NB4 (cell line): Measurements from ENCODE around the gene MRFAP1.
A peak's percentile ranks its signal among the peaks of the same experiment; 100 is the strongest.

Experiments
- DNase-seq: peaks from one replicate; pipeline ENCODE4 v3.0.0; 2010; ENCODE audit warnings: low read depth
- H3K4me3 ChIP-seq: one replicate; pipeline ENCODE4 v1.5.1; 2011; ENCODE audit warnings: mild to moderate bottlenecking, low read depth, low read length, moderate library complexity
- CTCF ChIP-seq: IDR thresholded peaks from one replicate; pipeline ENCODE4 v1.5.1; 2012; ENCODE audit warnings: low read depth, low read length
- MYC ChIP-seq: IDR thresholded peaks from 2 replicates; pipeline ENCODE4 v1.6.1; 2011; ENCODE audit warnings: low read depth, low read length
- POLR2A ChIP-seq: IDR thresholded peaks from 2 replicates; pipeline ENCODE4 v1.6.1; 2011; ENCODE audit warnings: mild to moderate bottlenecking; ENCODE audit not compliant: insufficient read length; ENCODE audit errors: extremely low read depth
- TF ChIP-seq, protein P1 (sequence below): IDR thresholded peaks from 2 replicates; pipeline ENCODE4 v1.6.1; 2011; ENCODE audit warnings: low read depth, low read length

Gene MRFAP1

DNA sequence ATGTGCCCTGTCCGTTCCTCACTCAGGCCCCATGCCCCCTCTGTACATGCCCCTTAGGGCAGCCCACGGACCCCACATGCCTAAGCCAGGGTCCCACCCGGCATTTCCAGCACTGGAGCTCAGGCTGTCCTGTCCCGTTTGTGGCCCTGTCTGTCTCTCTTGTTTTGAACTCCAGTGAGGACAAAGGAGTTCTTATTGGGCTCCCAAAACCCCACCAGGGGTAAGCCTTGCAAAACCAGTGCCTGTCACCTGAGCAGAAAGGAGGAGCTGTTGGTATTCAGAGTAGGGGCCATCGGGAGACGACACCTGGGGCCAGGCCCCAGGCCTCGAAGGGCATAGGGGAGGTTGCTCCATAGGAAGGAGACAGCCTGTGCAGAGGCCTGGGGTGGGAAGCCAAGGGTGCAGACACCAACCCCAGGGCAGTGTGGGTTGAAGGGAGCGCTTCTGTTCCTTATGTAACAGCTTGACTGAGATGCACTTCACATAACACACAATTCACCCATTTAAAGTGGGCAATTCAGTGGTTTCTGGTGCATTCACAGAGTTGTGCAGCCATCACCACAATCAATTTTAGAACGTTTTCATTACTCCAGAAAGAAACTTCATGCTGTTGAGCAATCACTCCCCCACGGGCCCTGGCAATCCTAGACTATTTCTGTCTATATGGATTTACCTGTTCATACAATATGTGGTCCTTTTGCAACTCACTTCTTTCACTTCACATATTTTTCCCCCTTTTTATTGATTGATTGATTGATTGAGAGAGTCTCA, 33.8 kb upstream of the MRFAP1 start:
- H3K4me3 ChIP-seq: no peak overlapping the region
- DNase-seq: peak; percentile 32
- TF ChIP-seq CTCF (no peak), MYC (no peak), POLR2A (no peak)
- TF ChIP-seq, protein P1, sequence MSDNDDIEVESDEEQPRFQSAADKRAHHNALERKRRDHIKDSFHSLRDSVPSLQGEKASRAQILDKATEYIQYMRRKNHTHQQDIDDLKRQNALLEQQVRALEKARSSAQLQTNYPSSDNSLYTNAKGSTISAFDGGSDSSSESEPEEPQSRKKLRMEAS: no peak

DNA sequence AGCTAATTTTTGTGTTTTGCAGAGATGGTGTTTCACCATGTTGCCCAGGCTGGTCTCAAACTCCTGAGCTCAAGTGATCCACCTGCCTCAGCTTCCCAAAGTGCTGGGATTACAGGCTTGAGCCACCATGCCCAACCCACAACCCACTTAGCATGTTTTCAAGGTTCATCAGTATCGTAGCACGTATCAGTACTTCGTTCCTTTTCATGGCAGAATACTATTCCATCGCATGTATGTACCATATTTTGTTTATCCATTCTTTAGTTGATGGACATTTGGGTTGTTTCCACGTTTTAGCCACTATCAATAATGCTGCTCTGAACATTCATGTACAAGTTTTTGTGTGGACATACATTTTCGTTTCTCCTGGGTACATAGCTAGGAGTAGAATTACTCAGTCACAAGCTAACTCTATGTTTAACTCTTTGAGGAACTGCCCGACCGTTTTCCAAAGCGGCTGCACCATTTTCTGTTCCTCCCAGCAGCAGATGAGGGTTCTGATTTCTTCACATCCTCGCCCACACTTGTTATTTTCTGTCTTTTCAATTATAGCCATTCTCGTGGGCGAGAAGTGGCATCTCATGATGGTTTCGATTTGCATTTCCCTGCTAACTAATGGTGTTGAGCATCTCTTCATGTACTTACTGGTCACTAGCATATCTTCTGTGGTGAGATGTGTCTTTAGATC, 33.0 kb upstream of the MRFAP1 start:
- H3K4me3 ChIP-seq: no peak overlapping the region
- no peak for DNase-seq
- TF ChIP-seq MYC (no peak), CTCF (no peak), POLR2A (no peak)
- TF ChIP-seq, protein P1: no peak

DNA sequence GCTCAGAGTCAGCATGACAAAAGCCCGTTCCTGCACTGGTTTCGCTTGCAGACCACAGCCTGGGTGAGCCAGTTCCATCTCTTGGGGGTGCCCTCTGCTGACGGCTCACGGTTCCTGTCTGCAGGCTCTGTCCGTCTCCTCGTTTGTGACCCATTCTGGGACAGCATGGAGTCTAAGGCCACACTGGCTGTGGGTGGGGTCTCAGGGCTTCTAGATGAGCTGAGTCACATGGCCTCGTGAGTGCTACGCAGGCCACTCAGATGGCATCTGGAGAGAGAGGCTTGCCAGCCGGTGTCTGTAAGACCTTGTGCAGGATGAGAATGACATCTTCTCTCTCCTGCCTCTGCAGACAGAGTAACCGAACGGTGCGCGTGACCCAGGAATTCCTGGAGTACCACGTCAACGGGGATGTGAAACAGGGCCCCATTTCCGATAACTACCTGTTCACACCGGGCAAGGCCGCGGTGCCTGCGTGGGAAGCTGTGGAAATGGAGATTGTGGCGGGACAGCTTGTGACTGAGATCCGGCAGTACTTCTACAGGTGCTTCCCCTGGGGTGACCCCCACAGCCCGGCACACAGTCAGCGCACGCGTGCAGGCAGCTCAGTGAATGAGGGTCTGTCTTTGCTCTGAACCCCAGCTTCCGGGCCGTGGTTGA, 31.6 kb upstream of the MRFAP1 start:
- no peak overlapping the region for H3K4me3 ChIP-seq
- peak; percentile 42 for DNase-seq
- TF ChIP-seq CTCF (peak; percentile 14), MYC (no peak), POLR2A (no peak)
- TF ChIP-seq, protein P1: no peak

DNA sequence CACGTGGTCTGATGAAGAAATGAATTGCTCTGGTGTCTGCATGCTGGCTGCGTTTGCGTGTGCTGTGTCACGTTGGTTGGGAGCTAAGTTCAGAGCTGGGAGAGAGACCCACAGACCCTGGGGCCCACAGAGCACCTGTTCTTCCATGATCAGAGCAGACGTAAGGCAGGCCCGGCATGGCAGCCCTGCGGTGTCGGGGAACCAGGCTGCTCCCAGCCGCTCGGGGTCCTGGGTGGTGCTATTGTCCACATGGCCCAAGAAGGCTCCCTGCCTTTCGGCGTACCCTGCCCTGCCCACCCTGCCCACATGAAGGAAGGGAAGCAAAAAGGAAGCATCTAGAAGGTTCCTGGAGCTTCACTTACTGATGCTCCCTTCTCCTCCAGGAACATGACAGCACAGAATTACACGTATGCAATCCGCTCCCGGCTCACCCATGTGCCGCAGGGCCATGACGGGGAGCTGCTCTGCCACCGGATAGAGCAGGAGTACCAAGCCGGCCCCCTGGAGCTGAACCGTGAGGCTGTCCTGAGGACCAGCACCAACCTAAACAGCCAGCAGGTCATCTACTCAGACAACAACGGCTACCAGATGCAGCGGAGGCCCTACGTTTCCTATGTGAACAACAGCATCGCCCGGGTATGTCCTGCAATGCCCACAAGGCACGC, 30.9 kb upstream of the MRFAP1 start:
- H3K4me3 ChIP-seq: no peak overlapping the region
- no peak for TF ChIP-seq MYC
- no peak for TF ChIP-seq CTCF
- TF ChIP-seq POLR2A: no peak
- TF ChIP-seq, protein P1: no peak
- no peak for DNase-seq

- TF ChIP-seq, protein P1: no peak
- TF ChIP-seq CTCF: no peak
- TF ChIP-seq POLR2A: no peak
- TF ChIP-seq MYC: no peak
- no peak for DNase-seq
- H3K4me3 ChIP-seq: no peak overlapping the region
Observed at GRCh38 chr4:6610856-6611430, 29.5 kb upstream of the MRFAP1 start.
